GM06990 (cell line): ENCODE measurements around the gene TMEM252.

ENCODE experiments used
- DNase-seq: peaks from one replicate; pipeline ENCODE4 v3.0.0-alpha.2; 2011; ENCODE audit not compliant: insufficient read length; ENCODE audit errors: extremely low read depth
- H3K27me3 ChIP-seq: replicated peaks from 2 replicates; pipeline ENCODE4 v1.6.0; 2011; ENCODE audit warnings: low read length; ENCODE audit not compliant: control insufficient read depth, insufficient read depth
- H3K36me3 ChIP-seq: 2 replicates; pipeline ENCODE4 v1.5.1; 2011; ENCODE audit warnings: low read length; ENCODE audit not compliant: control insufficient read depth, insufficient read depth
- H3K4me3 ChIP-seq: replicated peaks from 2 replicates; pipeline ENCODE4 v1.5.1; 2011; ENCODE audit warnings: low read depth, mild to moderate bottlenecking, control low read depth, low read length
- TF ChIP-seq, protein P1 (sequence below): IDR thresholded peaks from 2 replicates; pipeline ENCODE4 v1.5.1; 2011; ENCODE audit warnings: low read length, control low read depth, mild to moderate bottlenecking, inconsistent platforms; ENCODE audit not compliant: insufficient read depth, poor library complexity, severe bottlenecking

Gene TMEM252

DNA sequence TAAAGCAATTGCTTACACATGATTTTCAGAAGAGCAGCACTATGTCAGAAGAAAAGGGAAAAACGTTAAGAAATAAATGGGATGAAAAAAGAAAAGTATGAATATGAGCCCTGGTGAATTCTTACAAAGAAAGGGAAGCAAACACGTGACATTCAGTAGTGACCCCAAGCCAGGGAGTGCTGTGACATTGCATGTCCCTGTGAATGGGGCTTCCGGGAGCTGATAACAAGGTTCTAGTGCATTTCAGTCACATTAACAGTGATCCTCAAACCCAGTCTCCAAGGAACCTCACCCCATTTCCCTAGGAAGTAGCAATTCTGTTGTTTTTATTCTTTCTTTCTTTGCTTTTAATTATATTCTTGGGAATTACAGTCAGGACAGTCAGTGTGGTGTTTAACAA, 27.3 kb downstream of the TMEM252 start:
- H3K36me3 ChIP-seq = no peaks in the 10 kb centered on the region
- H3K4me3 ChIP-seq = no peak overlapping the region
- DNase-seq = no peak
- TF ChIP-seq, protein P1, sequence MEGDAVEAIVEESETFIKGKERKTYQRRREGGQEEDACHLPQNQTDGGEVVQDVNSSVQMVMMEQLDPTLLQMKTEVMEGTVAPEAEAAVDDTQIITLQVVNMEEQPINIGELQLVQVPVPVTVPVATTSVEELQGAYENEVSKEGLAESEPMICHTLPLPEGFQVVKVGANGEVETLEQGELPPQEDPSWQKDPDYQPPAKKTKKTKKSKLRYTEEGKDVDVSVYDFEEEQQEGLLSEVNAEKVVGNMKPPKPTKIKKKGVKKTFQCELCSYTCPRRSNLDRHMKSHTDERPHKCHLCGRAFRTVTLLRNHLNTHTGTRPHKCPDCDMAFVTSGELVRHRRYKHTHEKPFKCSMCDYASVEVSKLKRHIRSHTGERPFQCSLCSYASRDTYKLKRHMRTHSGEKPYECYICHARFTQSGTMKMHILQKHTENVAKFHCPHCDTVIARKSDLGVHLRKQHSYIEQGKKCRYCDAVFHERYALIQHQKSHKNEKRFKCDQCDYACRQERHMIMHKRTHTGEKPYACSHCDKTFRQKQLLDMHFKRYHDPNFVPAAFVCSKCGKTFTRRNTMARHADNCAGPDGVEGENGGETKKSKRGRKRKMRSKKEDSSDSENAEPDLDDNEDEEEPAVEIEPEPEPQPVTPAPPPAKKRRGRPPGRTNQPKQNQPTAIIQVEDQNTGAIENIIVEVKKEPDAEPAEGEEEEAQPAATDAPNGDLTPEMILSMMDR = no peak
- no peaks in the 10 kb centered on the region; the same call in 1 of the 2 replicates for H3K27me3 ChIP-seq

DNA sequence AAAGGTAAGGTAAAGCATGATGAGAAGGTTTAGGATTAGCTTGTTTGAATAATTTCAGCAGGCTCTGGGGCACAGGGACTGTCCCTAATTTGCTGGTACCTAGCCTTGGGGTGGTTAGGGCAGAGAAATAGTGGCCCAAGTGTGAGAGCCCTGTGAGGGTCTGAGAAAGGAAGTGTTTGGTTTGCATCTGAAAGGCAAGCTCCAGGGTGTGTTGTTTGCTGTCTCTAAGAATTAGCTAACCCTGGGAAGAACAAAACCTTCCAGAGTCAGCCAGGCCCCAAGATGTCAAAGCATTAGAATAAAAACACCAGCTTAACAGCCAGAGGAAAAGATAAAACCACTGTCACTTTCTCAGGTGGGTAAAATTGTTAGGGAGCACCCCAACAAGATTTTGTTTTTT, 31.0 kb downstream of the TMEM252 start:
- H3K27me3 ChIP-seq = no peaks in the 10 kb centered on the region; the same call in 1 of the 2 replicates
- DNase-seq = no peak
- TF ChIP-seq, protein P1 = no peak

DNA sequence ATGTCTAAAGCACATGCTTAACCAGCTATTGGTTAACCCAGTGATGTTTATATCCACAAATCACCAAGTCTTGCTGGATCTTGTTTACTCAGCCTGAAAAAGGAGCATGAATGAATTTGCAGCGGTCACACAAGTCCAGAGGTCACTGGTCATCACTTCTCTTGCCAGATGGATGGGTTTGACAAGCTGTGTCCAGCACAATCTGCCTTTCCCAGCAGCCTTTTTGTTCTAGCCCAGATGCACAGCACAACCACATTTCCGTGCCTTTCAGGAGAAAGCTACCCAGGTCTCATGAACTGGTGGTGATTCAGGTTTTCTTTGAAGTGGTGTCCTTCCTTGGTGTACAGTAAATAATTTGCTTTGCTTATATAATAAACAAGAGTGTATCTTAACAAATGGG, 32.1 kb downstream of the TMEM252 start:
- H3K4me3 ChIP-seq = no peak overlapping the region
- no peaks in the 10 kb centered on the region for H3K36me3 ChIP-seq
- no peak for DNase-seq
- TF ChIP-seq, protein P1 = no peak
- H3K27me3 ChIP-seq = no peaks in the 10 kb centered on the region; the same call in 1 of the 2 replicates

More for the DNA sequence above, 31.0 kb downstream of the TMEM252 start:
- Histone ChIP-seq H3K4me3 (no peak overlapping the region), H3K36me3 (no peaks in the 10 kb centered on the region)

DNA sequence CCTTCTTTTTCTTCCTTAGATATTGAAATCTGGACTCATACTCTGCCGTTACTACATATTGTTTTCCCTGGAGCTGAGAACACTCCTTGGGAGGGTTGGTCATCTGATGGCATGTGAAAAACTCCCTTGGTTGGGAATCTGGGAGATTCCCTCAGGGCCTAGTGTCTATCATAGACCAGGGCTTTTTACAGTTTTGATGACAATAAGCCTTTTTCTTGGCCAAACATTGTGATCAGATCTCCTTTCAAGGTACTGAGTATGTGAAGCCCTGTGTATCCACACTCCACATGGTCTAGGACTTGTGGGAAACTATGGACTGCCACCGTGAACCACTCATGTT, 32.9 kb downstream of the TMEM252 start:
- H3K4me3 ChIP-seq = no peak overlapping the region
- DNase-seq = no peak
- no peaks in the 10 kb centered on the region; the same call in 1 of the 2 replicates for H3K27me3 ChIP-seq
- H3K36me3 ChIP-seq = no peaks in the 10 kb centered on the region
- TF ChIP-seq, protein P1 = no peak

DNA sequence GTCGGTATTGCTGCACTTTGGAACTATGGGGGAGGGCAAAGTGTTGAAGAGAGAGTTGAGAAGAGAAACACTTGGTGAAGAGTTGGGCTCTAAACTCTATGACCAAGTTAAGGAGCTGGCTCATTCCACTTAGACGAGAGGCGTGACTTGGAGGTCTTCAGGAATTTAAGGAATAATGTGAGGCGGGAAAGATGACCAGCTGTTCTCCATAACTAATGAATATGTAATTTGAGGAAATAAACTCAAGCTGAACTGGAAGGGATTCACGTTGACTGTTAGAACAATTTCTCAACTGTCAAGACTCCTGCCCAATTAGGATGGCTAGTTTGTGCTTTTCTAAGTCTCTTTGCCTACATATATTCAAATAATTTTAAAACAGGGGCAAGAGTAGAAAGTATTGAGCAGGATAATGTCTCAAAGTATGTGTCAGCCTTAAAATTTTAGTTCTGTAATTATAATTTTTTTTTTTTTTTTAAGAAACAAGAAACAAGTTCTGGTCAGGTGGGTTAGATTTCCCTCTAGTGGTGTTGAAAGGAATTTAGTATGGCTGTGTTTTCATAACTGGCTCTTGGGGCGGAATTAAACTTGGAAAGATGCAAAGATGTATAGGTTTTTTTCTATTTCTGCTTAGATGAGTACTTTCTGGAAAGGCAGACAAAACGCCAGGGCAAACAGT, 33.4 kb downstream of the TMEM252 start:
- Histone ChIP-seq H3K4me3 (no peak overlapping the region), H3K36me3 (no peaks in the 10 kb centered on the region), H3K27me3 (no peaks in the 10 kb centered on the region; the same call in 1 of the 2 replicates)
- no peak for DNase-seq
- TF ChIP-seq, protein P1 = peak; percentile 55
